NCI-H2227 (cell line): ENCODE measurements around the gene WNT3A.

ENCODE experiments used
- DNase-seq: peaks from one replicate; lab custom pipeline; 2025; ENCODE audit not compliant: unreplicated experiment; lab: John Stamatoyannopoulos, UW

Gene WNT3A

DNA sequence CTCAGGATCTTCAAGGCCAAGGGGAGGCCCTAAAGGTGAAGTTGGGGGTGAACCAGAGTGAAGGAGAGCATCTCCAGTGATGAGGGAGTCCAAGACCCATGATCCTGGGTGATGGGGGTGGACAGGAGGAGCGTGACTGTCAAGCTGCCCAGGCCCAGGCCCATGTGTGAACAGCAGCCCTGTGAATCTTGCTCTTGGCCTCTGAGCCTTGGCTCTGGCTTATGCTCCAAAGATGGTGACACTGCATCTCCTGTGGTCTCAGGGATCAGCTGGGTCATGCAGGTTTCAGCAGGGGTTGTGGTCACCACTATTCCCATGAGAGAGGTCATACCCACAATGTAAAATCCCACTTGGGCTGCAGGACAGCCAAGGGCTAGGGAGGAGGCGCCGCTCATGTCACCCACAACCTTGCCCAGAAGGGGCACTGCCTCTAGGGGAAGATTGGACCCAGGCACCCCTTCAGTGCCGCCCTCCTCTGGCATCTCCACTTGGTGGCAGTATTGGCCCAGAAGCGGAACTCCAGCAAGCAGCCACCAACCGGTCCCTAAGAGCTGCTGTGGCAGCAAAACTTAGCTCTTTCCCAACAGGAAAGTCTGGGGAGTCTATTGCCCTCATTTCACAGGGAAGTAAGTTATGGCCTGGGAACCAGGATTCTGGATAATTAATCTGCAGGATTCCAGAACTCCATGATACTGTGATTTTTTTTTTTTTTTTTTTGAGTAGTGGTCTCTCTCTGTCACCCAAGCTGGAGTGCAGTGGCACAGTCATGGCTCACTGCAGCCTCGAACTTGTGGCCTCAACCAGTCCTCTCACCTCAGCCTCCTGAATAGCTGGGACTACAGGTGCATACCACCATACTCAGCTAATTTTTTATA lies 7.5 kb upstream of the WNT3A start:
- DNase-seq: peak; percentile 49

- no peak for DNase-seq
Observed at GRCh38 chr1:228000416-228000815, 6.4 kb upstream of the WNT3A start.

DNA sequence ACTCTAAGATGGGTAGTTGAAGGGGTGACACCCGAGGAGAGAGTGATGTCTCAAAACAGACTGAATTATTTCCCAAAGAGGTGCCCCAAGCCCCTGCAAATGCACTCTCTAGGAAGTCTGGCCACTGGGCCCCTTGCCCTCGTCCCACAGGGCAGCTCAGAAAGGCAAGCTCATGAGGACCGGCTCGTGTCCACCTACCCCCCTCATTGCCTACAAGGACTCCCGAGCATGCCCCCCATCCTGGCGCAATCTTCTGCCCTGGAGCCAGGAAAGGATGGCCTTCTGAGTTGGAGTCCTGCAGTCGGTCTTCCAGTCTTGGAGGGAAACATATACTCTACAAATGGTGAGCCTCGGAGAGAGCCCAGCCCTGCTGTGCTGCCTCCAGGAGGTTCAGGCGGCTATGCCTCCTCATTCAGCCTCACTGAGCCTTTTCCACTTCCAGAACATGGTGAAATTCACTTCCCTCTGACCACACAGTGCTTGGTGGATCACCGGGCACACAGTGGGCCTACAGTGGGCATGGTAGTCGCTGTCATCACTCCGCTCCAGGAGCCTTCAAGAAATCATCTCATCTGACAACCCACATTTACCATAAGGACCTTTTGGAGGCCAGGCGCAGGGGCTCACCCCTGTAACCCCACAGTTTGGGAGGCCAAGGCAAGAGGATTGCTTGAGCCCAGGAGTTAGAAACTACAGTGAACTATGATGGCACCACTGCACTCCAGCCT lies 5.8 kb upstream of the WNT3A start:
- no peak for DNase-seq

GRCh38 chr1:228001738-228002535 lies 4.9 kb upstream of the WNT3A start:
- no peak for DNase-seq

- DNase-seq: no peak
Observed at GRCh38 chr1:228002792-228003191, 4.0 kb upstream of the WNT3A start.

- DNase-seq: no peak
Observed at GRCh38 chr1:228003461-228004330, 3.1 kb upstream of the WNT3A start.

DNA sequence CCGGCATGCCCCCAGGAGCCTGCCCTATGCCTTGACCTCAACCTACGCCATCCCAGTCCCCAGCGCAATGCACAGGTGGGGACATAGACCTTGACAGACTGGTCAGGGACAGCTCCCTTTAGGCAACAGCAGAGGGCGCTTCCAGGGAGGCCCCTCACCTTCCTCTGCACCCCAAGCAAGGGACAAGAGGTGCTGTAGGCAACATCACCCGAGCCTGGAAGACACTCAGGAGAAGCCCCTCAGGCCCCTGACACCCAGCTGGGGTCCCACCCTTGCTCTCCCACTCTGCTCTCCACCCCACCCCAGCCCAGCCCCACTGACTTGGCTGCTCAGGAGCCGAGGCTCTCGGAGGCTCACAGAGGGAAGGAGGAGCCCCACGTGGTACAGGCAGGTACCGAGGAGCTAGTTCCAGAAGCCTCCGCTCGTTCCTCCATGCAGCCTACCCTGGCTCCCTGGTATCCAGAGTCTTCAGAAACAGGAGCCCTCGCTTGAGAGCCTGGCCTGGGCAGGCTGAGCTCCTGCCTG lies 2.4 kb upstream of the WNT3A start:
- no peak for DNase-seq

DNA sequence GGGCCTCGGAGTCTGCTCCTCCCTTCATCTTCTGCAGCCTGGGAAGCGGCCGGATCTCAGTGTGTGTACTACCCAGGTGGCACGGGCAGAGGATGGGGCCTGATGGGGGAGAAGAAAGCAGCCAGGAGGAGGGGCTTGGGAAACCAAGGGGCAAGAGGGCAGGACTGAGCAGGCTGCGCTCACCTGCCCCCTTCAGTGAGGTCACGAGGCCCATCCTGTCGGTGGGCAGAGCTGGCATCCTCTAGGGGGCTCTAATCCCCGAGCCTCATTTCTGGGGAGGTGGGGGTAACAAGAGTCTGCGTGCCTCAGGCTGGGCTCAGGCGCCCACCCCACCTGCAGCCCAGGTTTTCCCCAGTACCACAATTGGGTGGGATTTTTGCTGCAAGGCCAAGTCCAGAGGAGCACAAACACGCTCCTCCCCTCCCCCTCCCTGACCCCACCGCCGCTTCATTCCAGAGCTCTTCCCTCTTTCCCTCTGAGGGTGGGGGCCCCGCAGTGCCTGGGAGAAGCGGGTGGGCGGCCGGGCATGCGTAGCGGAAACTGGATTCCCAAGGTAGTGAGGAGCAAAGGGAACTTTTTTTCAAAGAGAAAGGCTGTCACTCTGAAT lies 1.8 kb upstream of the WNT3A start:
- no peak for DNase-seq

DNA sequence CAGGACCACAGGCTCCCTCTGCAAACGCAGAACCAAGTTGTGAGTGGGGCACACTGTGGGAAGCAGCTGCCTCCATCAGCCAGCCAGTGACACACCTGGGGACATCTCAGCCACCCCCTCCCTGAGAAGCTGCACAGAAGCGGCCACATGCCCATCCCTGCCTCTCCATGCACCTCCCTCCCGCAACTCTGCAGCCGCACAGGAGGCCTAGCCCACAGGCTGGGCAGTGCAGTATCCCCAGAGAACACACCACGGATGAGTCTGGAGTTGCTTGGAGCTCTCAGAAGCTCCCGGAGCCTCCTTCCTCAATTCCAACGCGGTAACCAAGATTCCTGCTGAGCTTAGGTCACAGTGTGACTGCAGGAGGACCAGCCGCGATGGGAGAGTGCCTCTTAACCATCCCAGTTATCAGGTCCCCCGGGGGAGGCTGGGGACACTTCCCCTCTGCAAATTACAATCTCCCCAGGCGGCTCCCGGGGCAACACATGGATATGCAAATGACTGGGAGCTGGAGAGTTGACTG lies 1.2 kb upstream of the WNT3A start:
- DNase-seq: no peak

DNA sequence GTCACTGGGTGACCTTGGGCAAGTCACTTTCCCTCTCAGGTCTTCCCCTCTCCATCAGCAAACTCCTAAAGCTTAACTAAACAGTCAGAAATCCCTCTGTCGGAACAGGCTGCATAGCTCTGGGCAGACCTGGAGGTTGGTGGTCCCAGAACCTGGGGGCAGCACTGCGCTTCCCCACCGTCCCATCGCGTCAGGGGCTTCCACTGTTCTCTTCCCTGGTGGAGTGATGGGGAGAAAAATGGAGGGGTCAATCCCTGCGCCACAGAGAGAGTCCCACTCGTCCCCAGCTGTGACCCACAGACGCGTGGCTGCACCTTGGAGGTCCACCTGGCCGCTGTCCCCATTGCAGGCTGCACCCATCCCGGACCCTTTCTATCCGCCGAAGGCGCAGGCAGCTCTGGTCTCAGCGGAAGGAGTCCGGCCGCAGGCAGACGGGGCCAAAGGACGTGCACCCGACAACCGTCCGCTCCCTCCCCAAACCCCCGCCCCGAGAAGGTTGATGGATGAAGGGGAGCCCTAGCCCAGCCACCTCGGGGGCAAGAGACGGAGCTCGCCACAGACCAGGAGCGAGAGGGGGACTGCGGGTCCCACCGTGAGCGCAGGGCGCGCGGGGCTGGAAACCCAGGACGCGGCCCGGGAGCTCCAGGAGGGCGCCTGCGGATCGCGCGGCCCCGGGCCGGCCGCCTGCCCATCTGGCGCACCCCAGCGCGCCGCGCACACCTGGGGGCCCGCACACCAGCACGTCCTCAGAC lies 588 bp upstream of the WNT3A start:
- DNase-seq: no peak

GRCh38 chr1:228007049-228007800 lies 427 bp downstream of the WNT3A start:
- DNase-seq: no peak

GRCh38 chr1:228007801-228008341 lies 1.1 kb downstream of the WNT3A start:
- DNase-seq: no peak

DNA sequence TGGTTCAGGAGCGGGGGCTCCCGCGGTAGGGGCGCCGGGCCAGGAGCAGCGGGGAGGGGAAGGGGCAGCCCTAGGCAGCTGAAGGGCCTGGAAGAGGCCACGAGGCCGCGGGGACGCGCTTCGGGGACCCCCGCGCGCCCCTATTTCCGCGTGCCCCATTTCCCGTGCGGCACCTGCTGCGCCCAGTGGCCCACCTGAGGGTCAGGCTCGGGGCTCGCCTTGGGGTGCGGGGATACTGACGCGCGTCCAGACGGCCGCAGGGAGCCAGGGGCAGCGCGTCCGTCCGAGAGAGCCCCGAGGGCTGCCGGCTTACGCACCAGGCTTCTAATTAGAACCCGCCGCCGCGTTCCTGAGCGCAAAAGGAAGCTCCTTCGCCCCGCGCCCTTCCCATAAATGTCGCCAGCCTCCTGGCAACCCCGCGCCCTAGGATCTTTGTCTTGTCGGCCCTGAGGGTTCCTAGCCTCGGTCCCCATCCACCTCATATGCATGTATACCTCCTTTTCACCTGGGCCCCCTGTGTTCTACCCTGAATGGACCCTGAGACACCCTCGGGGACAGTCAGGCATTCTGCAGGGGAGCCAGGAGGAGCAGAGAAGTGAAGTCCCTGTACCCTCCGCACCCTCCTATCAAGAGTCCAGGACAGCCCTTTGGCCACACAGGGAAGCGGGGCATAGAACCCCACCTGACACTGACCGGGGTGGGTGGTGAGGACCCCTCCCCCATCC lies 1.8 kb downstream of the WNT3A start:
- DNase-seq: no peak

DNA sequence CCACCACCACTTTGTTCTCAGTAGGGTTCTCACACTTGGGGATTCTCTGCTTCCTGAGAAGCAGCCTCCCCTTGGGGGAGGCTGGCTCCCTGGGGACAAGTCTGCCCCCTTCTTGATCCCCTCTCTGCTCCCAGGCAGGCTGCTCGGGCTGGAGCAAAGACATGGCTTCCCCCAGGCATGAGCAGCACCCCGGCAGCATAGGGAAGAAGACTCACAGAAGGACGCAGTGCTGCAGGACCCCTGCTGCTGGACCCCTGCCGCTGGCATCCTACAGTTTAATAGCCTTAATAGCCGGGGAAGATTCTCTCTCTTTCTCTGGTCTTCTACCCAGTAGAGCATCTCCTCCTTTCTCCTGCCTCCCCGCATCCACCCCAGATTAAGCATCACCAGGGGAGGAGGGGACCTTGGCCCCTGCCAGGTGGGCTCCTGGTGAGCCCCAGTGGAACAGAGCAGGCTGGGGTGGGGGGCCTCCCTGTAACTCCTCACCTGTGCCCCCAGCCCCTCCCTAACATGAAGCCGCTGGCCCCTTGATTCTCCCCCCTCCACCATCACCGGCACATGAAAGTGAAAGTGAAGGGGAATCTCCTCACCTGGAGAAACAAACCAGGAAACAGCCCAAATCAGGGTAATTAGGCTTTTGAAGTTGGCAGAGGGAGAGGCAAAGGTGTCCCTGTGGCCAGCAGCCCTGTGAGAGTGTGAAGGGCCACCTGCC lies 2.5 kb downstream of the WNT3A start:
- no peak for DNase-seq

DNA sequence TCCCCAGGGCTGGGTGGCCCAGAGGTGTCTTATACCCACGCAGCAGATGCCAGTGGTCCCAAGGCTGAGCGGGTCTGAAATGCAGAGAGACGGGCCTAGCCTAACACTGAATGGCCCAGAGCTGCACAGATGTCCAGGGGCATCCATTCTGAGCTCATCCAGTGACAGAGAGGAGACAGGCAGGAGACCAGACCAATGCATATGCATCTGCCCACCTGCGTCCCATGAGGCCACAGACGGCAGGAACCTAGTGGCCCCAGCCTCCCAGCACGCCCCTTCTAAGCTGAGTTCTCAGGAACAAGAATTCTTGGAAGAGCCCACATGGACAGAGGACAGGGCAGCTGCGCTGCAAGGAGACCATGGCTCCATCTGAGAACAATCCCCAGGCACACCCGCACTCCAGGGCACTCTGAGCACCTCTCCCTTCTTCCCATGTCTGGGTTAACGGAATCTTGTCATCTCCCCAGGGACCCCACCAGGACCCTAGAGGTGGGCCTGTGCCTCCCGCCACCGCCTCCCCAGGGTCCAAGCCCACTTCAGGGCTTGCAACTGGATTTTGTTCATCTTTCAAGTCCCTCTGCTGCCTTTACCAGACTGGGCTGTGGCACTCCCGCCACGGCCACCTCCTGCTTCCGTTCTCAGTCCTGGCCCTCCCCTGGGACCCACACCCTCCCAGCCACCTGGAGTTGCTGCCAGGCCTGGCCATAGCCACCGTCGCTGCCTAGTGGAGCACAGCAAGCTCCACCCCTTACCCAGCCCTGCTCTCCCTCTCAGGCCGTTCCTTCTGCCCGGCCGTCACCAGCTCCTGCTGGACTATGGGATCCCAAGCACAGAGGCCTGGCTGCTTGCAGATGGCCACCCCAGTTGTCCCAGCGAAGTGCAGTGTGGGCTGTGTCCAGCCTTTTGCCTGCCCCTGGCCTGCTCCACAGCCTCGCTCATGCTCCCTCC lies 3.3 kb downstream of the WNT3A start:
- no peak for DNase-seq

DNA sequence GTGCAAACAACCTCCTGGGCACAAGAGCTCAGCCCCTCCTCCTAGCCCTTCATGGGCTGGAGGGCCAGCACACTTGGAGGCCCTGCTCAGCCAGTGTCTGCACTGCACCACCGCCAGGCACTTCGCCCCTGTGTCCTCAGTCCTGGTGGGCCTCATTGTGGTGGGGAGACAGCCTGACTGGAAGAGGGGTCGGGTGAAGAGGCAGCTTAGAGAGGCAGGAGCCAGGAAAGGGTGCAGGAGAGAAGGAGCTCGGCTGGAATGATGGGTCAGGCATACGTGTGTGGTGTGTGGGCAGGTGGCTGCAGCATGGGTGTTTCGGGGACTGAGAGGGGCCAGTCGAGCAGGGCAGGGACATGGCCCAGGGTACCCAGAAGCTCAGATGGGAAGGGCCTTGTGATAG lies 4.1 kb downstream of the WNT3A start:
- no peak for DNase-seq
